Midbrain (tissue), 1 donor: Measurements from ENCODE around the gene C1orf50.

Source experiments
- DNase-seq: peaks from one replicate; lab custom pipeline; 2025; lab: John Stamatoyannopoulos, UW

The C1orf50 gene

DNA sequence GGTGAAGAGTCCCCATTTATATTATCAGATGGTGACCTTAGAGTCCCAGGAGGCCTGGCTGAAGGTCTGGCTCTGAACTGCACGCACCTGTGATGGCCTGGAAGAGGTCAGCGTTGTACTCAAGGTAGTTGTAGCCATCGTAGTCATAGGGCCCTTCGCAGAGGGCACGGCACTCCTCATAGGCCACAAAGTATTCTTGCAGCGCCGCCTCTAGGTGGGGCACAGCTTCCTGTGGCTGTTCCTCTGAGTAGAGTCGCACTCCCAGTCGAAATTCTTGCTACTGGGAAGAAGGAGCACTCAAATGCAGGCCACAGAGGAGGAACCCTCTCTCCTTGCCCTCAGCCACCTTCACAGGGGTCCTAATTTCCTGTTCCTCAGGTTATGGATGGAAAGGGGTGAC is 7.9 kb upstream of the C1orf50 start:
- DNase-seq, result no peak

DNA sequence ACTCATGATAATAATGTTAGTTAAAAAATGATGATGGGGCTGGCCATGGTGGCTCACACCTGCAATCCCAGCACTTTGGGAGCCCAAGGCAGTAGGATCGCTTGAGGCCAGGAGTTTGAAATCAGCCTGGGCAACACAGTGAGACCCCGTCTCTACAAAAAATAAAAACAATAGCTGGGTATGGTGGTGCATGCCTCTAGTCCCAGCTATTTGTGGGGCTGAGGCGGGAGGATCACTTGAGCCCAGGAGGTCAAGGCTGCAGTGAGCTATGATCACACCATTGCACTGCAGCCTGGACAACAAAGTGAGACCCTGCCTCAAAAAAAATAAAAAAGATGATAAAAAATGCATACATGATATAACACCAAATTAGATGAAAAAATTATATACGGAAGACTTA is 5.5 kb upstream of the C1orf50 start:
- DNase-seq, result no peak

DNA sequence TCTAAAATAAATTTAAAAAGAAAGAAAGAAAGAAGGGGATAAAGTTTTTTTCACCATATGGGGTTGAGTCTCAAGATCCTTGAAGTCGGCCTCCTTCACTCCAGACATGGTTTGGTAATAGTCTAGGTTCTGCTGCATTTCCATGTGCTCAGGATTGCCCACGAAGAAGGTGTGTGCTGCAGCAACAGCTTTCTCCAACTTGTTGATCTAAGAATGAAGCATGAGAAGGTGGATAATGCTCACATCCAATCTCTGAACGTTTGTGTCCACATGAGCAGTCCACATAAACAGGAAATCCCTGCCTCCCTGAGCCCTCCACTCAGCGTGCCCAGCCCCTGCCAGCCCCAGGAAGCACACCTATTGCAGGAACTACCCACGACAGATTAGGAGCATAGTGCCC is 4.8 kb upstream of the C1orf50 start:
- DNase-seq, result no peak

DNA sequence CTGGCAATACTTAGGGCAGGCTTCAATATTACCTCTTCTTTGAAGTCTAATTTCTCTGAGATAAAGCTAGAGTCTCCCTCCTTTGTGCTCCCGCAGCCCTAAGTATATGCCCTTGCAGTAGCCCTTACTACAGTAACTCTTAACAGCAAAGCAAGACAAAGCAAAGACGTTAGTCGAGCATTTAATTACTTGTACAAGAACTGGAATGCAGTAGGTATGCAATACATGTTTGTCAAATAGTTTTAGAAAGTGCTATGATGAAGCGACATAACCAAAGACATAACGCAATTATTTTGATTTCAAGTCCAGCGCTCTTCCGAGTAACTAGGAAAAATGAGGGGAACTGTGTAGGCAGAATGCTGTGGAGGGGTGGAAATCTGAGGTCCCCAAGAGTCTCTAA is 1.8 kb upstream of the C1orf50 start:
- DNase-seq, result no peak

DNA sequence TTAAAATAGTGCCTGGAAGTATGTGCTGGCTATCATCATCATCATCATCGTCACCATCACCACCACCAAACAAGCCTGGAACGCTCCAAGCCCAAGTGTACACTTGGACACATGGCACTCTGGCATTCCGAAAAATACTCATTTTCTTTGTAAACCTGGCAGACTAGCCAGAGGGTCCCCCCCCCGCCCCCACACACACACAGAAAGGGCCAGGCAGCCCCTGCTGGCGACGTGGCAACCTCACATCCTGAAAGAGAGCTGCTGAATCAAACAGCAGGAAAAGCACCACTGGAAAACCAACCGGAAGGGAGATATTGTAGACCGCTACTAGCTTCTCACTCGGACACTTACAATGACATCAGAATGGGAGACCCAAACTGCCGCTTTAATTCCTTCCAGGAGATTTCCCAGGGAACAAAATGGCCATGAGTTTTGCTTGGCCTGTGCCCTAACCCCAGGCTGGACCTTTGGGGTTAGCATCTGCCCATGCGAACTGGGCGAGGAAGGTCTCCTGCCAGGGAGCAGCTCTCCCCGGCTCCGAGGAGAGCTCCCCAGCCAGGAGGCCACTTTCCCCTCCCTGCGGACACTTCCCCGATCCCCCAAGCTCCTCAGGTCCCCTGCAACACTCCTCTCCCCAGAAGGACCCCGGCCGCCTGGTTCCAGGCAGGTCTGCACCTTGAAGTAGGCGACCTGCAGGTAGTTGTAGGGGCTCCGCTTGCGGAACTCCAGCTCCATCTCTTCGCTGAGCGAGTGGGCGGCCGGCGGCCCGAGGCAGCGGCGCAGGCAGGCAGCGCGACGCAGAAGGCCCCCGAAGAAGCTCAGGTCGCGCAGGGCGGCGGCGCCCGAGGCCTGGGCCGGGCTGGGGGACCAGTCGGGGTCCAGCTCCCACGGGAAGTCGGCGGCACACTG is 963 bp upstream of the C1orf50 start:
- DNase-seq, result peak; percentile 22

DNA sequence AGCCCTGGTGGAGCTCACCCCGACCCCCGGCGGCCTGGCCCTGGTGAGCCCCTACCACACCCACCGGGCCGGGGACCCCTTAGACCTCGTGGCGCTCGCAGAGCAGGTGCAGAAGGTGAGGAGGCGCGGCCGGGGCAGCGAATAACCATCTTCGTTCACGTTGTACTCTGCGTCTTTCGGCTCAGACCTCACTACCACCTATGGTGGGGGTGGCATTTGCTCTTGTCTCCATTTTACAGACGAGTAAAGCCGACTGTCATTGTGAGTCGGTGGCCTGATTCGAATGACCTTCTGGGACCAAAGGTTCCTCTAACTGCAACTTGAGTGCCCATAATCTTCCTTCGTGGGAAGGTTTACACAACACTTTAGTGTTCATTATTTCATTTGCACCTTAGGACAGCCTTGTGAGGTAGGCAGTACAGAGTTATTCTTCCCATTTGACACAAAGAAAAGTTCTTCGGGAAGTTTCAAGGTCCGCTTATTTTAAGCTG is 506 bp downstream of the C1orf50 start:
- DNase-seq, result no peak

DNA sequence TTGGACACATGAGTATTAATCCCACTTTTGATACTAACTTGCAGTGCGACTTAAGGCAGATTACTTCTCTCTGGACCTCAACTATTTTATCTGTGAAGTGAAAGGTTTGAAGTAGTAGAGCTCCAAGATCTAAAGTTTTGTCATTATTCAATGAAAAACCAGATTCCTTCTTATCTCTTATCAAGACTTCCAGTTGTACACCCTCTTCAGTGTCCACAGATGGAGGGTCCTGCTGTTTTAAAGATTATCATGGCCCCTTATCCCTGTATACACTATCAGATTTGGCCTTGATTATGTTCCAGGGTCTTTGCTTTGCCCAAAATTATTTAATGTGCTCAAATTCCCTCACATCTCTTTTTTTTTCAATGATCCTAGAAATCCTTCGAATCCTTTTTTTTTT is 1.1 kb downstream of the C1orf50 start:
- DNase-seq, result no peak

DNA sequence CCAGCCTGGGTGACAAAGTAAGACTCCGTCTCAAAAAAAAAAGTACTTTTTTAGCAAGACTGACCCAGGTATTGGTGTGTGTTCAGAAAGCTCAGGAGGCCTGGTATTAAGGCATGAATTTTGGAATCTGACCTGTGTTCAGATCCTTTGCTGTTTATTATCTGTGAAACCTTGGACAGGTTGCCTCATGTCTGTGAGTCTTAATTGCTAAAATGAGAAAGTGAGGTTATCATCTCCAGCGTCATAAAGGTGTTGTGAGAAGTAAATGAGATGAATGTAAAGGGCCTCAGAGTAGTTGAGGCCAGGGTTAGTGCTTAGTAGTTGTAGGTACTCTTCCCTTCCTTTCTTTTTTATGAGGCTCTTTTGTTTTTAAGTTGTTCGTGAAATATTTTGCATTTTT is 2.8 kb downstream of the C1orf50 start:
- DNase-seq, result no peak

DNA sequence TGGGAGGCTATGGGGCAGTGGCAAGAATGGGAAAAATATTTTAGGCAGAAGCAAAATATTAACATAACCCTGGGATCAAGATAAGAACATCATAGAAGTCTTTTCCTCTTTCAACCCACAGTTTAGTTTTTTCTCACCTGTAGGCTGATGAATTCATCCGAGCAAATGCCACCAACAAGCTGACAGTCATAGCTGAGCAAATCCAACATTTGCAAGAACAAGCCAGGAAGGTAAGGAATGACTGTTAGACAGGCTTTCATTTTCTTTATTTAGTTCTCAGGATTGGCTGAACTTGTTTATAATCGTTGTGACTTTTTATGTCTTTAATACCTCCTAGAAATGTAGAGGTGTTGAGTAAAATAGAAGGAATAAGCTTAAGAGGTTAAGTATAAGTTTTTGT is 6.4 kb downstream of the C1orf50 start:
- no peak for DNase-seq

DNA sequence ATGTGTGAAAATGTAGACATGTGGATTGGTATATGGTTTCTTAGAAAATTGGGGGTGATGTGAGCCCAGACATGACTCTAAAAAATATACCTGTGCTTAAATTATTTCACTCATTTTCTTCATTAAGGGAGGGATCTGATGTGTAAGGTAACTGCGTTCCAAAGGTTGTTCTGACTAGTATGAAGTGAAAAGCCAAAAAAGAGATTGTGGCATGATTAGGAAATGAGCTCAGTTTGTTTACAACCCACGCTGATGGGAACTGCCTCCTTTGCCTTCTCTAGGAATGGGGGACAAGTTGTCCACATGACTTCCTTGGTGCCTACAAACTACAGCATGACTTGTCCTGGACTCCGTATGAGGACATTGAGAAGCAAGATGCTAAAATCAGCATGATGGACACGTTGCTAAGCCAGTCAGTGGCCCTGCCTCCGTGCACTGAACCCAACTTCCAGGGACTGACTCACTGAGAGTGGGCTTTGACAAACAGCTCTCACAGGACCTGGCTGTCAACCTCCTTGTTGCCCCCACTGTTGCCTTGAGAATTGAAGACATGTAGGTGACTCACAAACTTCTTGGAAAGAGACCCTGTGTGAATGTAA is 8.0 kb downstream of the C1orf50 start:
- DNase-seq, result no peak

DNA sequence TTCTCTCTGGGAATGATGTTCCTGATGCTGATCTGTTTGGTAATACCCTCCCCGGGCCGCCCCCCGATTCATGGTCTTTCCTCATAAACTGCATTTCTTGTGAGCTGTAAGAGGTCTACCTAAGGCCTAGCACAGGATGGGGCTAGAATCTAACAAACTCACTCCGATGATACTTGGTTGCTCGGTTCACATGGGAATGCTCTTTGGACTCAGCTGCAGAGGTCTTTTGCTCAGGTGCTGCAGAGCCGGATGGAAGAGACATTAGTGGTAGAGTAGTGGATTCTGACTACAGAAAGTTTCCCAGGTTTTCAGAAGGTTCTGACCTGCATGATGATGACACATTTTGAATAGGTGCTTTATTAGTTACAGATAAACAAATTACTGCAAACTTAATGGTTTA is 9.5 kb downstream of the C1orf50 start:
- no peak for DNase-seq

DNA sequence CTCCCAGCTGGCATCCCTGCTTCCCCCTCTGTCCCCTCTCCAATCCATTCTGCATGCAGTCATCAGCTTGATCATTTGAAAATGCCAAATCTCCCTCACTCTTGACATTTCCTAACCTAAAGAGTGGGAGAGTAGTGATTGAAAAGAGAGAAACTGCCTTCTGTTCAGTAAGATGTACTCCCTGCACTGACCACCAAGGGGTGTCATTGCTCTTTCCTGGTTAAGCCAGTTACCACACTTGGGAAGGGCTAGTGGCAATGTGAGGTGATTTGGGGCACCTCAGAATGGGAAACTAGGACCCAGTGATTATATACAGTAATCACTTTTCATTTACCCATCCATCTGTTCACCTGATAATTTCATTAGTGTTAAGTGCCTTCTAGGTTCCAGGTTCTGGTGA is 10.8 kb downstream of the C1orf50 start:
- no peak for DNase-seq

DNA sequence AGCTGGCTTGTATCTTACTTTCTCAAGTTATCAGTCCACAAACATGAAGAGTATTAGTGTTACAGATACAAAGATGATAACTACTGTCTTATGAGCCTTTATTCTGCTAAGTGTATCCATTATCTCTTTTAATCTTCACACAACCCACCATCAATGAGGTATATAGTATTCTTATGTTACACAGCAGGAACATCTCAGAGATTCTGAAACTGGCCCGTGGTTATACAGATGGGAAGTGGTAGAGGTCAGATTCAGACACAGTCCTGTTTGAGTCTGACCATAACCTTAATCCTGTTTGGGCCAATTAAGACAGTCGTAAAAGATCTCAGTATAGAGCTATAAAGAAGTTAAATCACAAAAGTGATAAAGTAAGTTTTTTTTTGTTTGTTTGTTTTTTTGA is 12.7 kb downstream of the C1orf50 start:
- DNase-seq, result no peak

DNA sequence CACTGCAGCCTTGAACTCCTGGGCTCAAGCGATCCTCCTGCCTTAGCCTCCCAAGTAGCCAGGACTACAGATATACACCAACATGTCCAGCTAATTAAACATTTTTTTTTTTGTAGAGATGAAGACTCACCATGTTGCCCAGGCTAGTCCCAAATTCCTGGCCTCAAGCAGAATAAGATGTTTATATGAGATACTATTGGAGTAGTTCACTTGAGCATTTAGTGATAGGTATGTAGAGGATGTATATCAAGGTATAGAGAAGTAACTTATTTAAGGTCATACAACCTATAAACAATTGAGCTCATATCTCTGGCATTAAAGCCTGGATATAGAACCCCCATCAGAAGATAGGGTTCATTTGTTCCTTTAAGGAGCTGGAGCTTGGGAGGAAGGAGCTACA is 13.1 kb downstream of the C1orf50 start:
- no peak for DNase-seq

DNA sequence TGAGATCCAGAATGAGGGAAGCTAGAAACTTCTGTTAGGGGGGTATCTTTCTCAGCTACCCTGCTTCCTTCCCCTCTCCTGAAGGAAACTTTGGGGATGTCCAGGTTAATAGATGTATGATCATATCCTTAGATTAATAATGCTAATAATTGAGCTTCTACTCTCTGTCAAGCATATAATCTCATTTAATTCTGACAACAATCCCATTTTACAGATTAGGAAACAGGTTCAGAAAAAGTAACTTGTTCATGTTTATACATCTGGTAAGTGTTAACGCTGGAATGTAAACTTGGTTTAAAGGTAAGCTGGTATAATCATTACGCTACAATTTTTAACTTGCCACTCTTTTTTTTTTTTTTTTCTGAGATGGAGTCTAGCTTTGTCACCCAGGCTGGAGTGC is 16.0 kb downstream of the C1orf50 start:
- no peak for DNase-seq

DNA sequence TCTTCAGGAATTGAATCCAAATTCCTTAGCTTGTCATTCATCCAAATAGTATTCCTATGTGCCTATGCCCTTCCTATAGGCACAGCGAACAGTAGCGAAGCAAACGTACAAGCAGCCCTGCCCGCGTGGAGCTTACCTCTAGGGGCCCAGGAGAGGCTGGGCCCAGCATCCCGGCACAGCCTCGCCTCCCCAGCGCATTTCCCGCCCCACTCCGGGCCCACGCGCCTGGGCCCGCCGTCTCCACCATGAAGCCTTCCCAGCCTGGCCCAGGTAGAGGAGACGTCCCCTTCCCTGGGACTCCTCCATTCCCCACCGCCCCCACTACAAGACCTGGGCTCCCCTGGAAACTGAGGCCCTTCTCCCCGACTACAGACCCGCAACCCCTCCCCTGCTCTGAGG is 17.5 kb downstream of the C1orf50 start:
- DNase-seq, result no peak

DNA sequence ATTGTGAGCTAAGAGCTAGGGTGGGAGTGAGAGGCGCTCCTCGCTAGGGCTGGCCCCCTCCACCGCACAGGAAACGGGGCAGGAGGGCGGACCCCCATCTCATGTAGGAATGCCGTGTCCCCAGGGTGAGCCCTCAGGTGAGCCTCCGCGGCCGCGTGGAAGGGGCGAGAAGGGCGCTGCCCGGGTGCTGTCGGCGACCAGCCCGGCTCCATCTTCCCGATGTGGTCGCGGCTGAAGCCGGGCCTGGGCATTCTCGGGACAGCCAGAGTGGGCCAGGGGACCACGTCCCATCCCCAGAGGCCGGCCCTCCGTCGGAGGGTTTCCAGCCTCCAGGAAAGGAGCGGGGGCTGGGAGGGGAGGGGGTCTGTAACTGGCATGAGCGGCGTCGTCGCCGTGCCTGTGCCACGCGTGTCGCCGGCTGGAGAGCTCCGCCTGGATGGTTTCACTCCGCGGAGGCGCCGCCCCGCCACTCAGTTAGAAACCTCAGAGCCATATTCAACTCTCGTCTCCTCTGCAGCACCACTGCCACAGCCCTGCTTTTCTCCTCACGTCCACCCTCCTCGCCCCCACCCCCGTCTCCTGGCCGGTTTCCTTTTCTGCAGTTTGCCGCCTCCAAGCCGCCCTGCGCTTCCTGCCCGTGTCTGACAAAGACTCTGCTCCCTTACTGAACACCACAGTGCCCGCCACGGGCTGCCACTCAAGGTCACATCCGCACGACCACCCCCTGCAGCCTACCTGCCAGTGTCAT is 18.1 kb downstream of the C1orf50 start, which contains the start of gene TMEM269:
TSS of gene TMEM269 (plus strand) at position 46 of the 748 bp plus-strand sequence. CDS start 4,903 bp downstream, outside the sequence.
- no peak for DNase-seq

DNA sequence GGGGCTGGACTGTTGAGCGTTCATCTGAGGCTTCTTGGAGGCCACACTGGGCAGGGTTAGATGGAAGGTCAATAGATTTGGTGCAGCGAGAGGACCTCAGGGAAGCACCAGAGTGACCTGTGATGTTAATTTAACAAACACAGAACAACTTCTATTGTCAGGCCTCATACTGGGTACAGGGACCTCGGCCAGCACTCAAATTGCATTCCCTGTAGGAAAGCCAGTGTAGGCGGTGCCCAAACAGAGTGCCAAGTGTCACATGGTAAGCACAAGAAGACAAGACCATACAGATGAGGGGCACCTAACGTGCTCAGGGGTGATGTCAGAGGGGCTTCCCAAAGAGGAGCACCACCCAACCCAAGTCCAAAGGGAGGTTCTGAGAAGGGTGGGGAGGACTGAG is 19.0 kb downstream of the C1orf50 start:
- no peak for DNase-seq

DNA sequence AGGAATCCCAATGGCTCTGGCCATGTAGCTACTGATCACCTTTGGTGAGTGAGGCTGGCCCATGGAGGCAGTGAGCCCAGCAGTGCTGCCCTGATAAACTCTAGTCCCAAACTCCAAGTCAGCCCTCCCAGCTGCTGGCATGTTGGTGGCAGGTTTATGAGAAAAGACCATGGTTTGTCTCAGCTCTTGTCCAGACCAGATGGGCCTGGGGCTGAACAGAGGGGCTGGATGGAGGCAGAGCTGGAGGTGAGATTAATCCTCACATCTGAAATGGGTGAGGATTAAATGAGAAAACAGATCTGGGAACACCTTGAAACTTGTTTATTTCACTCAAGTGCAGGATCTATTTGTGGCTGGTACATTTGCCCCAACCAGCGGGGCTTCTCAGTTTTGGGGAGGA is 21.0 kb downstream of the C1orf50 start:
- DNase-seq, result no peak

DNA sequence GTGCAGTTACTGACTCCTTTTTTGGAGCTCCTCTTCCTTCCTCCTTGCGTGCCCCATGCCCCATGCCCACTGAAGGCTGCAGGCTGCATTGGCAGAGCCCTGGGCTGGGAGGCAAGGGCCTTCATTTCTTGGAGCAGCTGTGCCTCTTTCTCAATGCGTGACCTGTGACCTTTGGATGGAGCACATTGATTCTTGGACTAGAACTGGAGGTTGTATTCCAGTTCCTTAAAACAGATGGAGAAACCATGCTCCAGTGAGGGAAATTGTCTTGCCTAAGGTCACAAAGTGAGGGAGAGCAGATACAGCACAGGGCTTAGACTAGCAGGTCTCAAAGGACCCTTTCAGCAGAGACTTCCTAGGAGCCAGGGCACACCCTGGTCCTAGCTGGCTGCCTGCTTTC is 26.8 kb downstream of the C1orf50 start:
- DNase-seq, result no peak

DNA sequence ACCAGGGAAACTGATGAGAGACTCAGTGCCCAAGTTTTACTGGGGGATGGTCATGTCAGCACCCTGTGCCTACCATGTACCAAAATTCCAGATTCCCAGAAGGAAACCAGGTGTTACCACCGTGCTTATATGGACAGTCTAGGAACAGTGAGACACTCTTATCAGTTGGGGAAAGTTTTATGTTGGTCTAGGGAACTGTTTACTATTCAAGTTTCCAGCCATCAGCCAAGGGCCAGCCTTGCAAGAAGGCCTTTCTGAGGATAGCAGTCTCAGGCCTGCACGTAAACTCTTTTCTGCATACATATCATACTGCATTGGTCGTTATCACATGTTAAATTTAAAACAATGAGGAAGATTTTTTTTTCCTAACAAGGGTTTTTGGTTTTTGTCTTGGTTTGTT is 30.4 kb downstream of the C1orf50 start:
- no peak for DNase-seq

DNA sequence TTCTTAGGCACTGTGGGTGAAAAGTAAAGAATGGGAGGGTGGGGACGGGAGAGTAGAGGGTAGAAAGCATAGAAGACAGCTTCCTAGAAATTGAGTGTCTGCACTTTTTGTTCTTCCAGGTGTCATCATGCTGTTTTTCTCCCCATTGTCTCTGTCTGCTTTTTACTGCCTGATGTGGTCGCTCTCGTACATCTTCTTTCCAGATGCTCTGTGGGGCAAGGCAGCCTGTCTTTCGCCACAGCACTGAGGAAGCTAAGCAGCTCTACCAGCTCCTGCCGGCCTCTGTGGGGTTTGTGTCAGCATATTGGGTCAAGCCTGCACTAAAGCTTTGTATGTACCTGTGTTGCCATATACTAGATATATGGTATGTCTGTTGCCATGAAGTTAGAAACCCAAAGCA is 30.9 kb downstream of the C1orf50 start:
- no peak for DNase-seq
